Skin of body (tissue), 2 donors: Measurements from ENCODE around the gene DLL1. TPM values are rescaled to one million over a fixed set of nuclear protein-coding genes. Genes with fewer than 3 reads are reported as not detected.

Experiments
- DNase-seq: peaks from one replicate; lab custom pipeline; 2025; lab: John Stamatoyannopoulos, UW
- total RNA-seq: library from RNA; depleted of rRNA; stranded (reverse); fragments of >200 nt; gene quantifications from one replicate; pipeline ENCODE4 v1.2.3, GENCODE V29; 2014

DLL1 gene
- total RNA-seq, 1 donor from 2014 or later = 11.2 TPM

DNA sequence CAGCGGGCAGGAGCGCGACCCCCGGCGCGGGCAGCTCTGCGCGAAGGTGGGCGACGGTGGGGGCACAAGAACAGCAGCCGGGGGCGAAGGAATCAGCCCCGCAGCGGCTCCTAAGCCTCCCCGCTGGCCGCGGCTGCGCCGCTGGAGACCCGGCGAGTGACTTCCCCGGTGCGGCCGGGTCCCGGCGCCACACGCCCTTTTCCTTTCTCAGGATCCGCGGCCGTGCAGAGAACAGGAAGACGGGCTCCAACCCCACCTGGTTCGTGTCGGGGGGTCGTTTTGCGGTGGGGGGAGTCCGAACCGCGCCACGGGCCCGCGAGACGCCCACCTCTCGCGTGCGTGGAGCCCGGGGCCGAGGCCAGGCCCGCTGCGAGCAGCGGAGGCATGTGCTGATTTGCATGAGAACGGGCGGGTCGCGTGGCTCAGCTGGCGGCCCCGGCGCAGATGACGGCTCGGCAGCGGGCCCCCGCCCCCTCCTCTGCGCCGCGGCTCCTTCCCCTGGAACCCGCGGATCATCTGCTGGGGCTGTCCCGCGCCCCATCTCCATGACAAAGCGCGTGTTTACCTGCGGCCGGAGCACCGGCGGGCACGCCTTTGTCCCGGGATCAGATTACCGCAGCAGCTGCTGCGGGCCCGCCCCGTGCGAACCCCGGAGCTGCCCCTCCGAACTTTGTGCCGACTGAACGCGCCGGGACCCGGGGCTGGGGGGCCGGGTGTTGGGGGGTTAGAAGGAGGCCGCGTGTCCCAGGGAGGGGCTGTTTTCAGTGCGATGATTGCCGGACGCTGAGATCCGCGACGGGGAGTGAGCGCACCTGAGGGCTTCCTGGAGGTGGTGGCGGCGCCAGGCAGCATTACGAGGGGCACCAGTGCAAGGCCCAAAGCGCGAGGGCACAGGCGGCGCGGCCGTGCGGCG, 4.9 kb upstream of the DLL1 start:
- DNase-seq = no peak

DNA sequence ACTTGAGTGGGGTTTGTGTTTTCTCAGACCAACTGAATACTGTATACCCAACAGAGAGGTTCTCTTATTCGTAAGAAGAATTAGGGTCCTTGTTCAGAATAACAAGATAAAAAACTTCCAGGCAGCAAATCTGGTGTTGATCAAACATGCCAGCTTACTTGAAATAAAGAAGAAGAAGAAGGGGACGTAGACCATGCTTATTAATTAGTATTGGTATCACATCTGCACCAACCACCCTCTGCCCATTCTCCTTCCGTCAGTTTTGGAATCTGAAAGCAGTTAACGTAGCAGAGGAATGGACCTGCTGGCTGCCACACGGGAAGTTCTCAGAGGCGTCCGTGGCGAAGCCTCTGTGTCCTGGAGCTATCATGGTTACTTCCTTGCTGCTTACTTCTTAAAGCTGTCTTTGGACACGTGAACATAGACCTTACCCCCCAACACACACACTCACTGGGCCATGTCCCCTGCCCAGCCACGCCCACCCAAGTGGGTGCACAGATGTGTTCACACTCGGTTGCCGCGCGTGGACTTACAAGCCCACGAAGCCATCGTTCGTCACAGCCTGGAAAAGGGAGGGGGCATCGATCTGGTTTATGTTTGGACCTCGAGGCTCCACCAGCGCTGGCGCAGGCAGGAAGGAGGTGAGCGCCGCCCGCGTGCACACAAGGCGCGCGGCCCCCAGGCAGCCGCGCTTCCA, 4.1 kb upstream of the DLL1 start:
- DNase-seq = no peak

DNA sequence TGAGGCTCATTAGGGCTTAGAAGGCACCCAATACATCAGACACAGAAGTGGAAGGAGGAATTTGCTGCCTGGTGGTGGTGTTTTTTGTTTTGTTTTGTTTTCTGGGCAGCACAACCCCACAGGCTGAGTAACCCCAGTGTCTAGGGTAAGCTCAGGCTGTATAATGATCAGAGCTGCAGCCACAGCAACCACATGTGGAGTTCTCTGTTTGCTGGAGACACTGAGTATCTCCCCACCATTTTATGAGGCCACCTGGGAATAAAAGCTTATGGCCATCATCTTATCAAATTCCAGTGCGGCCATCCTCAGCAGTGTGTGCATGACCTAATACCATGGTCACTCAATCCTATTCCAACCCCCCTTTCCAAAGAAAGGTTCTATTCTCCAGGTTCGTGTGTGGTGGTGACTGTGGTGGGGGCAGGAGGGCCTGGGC, 3.4 kb upstream of the DLL1 start:
- DNase-seq = no peak

DNA sequence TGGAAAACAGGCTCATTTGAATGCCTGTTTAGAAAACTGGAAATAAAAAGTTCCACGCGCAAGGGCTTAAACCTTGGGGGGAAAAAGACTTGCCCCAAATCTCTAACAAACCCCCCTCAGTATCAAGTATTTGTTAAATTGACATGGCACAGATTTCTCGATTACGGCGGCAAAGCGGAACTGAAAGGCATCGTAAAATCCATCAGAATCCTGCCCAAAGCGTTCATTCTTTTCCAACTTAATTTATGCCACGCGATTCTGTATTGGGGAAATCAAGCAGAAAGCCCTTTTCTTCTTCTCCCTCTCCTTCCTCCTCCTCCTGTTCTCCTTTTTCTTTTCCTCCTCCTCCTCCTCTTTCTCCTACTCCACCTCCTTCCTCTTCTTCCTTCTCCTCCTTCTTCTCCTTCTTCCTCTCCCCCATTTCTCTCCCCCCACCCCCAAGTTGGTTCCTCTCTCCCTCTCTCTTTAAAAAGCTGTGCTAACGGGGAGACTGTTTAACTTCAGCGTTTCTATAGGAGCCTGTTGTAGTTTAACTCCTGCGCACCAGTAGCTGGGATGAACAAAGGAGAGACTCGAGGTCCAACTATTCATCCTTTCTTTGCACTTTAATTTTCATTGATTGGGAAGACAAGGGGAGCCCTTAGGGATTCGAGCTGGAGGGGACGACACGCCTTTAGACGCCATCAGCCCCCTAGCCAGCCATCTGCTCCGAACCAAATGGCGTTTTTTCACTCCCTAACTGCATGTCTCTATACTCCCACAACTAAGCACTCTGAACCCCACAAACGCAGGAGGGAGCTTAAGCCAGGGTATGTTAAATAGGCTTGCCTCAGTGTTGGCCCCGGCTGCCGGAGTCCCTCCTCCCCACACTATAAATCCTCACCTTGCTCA, 2.7 kb upstream of the DLL1 start:
- no peak for DNase-seq

DNA sequence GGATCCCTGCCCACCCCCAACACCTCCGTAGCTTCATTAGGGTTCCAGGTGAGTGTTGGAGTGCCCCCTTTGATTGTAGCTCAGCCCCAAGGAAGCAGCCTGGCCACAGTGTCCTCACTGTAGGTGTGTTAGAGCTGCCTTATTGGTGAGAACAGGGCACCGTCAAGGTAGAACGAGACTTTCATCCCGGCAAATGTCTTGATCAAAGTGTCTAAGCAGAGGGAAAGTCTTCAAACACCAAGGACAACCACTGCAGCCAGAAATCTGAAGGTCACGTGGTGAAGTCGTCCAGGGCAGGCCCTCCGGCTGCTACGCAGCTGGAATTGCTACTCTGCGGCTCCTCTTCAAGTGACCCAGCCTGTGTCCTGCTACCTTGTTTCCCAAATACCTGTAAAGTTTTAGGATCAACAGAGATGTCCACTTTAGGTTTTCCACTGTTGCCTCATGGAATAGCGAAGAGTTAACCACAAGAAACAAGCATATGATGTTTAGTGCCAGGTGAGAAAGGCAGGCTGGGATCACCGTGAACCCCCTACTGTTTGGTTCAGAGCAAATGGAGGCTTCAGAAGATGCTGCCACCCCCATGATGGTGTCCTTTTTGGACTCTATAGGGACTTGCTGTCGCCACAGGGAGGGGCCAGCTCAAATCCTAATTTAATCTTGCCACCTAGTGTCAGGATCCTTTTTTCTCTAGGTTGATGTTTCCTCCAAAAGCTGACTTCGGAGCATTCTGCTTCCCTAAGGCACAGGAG, 1.7 kb upstream of the DLL1 start:
- no peak for DNase-seq

DNA sequence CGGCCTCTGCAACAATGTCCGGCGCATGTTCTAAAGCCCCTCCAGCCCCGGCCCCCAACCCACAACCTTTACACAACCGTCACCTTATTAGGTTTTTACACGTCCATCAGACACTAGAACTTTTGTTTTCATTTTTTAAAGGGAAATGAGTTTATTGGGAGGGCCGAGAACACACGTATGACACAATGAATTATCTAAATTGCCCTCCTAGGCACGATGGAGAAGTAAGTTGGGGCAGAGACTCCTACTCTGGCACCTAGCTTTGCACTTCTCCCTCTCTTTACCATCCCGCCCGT, 1.2 kb upstream of the DLL1 start:
- DNase-seq = no peak

DNA sequence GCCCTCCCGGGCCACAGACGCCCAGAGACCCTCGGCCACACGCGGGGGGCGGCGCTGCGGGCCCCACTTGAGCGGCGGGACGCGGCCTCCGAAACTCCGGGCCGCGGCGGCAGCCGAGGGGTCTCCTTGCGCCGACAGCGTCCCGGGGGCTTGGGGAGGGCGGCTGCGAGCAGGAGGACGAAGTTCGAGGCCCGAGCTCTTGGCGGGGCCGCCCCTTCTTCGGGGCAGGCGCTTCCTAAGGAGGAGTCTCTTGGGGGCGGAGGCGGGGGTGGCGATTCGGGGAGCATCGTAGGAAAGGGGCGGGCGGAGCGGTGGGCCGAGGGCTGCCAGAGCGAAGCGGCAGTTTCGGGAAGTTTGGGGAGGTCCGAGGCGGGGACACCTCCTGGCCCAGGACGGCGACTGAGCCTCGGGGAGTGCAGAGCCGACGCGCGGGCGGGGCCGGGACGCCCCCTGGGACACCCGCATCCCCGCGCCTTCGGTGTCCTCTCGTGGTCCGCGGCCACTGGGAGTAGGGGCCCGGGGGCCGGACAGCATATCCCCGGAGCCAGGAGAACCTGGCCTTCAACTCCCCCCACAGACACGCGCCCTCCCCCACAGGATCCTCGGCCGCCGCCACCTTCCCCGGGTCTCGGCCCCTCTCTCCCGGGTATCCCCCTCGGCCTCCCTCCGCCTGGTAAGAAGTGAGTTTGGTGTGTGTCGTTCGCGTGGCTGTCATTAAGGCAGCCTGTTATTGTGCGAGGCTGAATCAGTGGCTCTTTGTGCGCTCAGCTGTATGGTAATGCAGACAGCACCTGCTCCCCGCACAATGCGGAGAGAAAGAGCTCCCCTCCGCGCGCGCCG, 613 bp upstream of the DLL1 start:
- peak; percentile 15 for DNase-seq

DNA sequence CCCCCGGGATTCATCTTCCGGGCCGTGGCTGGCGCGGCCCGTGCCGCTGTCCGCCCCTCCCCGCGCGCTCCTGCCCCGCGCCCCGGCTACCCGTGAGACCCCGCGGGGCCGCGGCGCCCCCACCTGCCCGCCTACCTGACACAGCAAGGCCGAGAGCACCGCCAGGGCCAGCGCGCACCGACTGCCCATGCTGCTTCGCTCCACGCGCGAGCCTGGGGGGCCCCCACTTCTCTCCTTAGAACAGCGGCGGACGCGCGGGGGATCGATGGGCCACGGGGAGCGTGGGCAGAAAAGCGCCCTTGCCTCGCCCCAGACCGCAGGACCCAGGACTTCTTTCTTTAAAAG, 955 bp downstream of the DLL1 start:
- DNase-seq = no peak

DNA sequence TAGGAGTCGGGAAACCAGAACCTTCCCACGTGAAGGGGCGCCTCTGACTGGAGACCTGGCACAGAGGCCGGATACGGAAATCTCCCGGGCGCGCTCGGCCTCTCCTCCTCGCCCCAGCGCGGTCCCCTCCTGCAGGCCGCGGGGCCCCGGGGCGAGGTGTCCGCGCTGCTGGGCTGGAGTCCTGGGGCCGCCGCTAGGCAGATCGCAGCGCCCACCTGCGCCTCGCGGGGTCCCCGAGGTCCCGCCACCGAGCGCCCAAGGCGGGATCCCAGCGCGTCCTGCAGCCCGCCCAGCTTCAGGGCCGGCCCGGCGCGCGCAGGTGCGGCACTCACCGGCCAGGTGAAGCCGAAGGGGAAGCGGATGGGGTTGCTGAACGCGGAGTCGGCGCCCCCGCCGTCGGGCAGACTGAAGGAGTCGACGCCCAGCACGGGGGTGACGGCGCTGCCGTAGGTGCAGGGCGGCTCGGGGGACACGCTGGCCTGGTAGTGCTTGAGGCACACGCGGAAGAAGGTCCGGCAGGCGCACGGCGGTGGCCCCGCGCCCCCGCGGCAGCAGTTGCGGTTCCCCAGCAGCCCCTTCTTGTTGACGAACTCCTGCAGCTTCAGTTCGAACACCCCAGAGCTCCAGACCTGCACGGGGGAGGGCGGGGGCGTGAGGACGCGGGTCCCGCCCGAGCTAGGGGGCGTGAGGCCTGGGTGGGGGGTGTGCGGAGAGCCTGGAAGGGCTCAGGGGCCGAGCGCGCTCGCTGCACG, 1.5 kb downstream of the DLL1 start:
- no peak for DNase-seq

DNA sequence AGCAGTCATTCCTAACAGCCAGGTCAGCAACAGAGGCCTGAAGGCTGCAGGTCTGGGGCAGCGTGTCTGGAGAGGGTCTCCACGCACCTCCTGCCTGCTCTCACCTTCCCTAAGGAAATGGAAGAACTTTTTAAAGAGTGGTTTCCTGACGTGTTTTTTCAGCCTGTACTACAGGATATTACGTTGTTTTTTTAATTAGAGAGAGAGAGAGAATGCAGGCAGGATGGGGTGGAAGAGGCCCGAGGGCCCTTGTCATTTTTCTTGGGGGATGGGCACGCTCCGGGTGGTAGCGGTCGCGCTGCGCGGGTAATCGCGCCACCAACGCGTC, 2.1 kb downstream of the DLL1 start:
- DNase-seq = no peak

DNA sequence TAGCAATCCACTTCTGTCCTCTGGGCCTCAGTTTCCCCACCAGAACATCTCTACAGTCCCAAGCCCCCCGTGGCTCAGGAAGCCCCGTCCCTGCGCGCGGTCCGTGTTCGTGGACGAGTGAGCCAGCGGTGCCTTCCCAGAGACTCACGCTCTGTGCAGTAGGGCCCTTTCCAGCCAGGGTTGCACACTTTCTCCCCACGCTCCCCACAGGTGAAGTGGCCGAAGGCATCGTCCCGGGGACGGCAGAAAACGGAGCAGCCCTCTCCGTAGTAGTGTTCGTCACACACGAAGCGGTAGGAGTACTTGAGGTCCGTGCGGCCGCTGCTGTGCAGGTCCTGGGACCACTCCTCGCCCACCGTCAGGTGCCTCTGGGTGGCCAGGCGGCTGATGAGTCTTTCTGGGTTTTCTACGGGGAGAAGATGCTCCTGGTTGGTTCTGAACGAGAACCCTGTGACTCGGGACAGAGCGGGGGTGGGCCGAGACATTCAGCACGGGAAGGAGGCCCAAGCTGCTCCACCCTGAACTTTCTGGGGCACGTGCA, 2.7 kb downstream of the DLL1 start:
- DNase-seq = no peak

DNA sequence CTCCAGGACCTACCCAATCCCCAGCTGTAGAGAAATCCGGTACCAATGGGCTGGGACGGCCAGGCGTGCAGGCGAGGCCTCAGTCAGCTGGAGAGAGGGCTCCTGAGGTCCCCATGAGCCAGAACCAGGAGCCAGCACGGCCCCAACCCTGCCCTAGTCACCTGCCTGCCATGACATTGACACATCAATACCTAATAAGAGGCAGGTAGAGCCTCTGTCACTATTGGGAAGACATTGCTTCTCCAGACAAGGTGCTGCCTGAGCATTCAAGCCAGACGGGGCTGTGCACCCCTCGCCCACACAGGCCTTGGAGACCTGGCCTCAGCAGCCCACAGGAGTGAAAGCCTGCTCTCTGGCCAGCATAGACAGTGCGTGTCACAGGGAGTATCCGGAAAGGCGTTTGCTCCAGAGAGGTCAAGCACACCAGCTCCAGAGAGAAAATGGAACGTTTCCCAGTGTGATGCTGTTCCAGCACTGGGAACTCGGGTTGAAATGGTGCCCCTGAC, 3.5 kb downstream of the DLL1 start:
- no peak for DNase-seq

DNA sequence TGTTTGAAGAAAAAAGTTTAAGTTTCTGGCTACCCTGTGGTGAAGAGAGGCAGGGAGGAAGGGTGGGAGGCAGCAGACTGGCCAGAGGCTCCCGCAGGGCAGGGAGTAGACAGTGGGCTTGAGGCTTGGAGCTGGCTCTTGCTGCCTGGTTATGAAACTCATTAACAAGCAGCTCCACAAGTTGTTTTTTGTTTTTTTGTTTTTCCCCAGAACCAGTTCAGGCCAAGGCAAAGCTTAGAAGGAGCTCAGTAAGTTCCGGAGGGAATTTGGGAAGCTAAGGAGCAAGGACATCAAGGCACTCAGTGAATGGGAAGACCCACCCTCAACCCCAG, 4.0 kb downstream of the DLL1 start:
- no peak for DNase-seq

DNA sequence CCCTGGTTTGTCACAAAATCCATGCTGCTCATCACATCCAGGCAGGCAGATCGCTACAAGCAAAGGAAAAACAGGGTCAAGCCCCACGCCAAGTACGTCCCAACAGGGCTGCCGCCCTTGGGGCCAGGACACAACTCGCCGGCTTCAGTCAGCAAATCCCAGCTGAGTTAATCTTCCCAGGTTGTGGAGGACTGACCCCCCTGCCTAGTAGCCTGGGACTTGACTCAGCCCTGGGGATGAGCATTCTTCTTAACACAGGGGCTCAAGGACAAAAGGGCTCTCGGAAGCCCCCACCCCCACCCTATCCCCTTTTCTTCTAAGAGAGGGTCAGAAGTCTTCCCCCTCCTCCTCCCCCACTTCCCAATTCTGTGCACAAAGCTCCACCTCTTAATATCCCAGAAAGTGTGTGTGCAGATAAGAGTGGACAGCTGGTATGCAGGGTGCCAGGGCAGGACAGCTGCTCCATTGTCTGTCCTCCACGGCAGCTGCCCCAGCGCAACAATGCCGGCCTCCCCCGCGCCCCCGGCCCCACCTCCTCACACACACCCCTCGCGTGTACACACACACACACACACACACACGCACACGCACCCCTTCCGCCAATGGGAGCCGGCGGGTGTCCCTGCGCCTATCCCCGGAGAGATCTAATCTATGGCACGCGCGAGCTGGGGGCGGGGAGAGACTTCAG, 4.5 kb downstream of the DLL1 start:
- no peak for DNase-seq

DNA sequence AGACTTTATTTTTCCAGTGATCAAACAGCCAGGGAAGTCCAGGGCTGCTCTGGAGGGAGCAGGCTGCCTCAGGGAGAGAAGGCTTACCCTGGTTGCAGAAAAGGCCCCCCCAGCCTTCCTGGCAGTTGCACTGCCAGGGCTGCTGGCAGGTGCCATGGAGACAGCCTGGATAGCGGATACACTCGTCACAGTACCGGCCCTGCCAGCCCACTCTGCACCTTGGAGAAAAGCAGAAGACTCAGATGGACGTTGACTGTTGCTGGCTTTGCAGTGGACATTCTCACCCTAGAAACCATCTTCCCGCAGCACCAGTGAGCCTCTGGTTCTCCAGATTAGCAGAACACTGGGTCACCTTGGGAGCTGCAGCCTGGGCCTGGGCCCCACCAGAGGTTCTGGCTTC, 5.4 kb downstream of the DLL1 start:
- DNase-seq = no peak

DNA sequence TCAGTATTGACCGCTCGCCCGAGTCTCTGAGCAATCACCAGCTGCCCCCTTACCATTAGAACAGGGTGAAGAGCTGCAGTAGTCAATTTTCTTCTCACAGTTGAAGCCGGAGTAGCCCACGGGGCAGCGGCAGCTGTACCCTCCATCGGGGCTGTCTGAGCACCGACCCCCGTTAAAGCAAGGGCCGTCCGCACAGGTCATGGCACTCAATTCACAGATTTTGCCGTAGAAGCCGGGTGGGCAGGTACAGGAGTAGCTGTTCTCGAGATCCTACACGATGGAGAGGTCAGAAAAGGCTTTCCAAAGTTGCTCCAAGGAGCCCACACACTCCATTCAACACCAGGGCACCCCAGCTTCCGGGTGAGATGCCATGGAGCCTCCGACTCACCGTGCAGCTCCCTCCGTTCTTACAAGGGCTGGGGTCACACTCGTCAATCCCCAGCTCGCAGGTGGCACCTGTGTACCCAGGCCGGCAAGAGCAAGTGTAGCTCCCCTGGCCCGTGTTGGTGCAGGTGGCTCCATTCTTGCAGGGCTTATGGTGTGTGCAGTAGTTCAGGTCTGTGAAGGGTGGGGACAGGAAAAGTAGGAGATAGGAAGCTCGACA, 5.9 kb downstream of the DLL1 start:
- no peak for DNase-seq

DNA sequence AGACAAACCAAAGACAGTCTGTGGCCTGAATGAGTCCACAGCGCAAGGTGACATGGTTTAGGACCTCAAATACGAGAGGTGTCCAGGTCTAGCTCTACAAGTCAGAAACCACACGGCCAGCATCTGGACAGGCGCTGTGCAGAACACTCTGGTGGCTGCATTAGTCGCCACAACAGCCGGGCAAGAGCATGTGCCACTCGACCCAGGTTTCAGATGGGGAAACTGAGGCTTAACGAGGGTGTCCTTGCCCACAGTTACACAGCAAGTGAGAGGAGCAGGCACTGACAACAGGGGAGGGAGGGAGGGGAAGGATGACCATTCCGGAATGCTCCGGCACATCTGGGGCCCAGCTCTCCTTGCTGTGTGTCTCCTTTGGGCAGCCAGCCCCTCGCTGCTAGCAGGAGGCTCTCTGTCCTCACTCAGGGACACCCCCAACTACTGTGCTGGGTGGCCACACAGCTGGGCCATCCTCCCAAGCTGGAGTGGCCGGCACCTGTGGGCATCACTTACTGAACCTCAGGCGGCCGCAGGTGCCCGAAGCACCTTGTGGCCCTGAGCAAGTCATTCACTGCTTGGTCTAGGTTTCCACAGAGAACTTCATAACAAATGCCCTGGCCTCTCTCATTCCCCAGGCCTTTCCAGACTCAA, 6.6 kb downstream of the DLL1 start:
- DNase-seq = no peak
